ENCODE measurements around the gene ARID3B.

DNA sequence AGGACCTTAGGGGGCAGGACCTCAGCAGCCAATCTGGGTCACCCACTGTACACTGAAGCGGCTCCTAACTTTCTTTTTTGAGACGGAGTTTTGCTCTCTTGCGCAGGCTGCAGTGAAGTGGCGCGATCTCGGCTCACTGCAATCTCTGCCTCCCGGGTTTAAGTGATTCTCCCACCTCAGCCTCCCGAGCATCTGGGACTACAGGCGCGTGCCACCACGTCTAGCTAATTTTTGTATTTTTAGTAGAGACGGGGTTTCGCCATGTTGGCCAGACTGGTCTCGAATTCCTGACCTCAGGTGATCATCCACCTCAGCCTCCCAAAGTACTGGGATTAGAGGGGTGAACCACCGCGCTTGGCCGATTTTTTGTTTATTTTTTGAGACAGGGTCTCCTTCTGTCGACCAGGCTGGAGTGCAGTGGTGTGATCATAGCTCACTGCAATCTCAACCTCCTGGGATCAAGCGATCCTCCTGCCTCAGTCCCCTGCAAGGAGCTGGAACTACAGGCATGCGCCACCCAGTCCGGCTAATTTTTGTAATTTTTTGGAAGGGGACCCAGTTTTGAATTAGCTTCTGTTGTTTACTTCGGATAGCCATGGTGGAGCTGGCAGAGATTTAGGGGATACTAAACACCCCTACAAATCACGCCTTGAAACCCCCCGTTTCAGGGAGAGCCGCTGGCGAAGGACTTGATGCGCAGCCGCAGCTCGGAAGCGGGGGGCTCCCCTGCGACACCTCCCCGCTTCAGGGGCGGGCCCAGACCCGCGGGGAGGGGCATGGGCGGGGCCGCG lies 73.1 kb downstream of the ARID3B start:
- TF ChIP-seq POLR2A (IDR thresholded peaks at IDR 0.05) = no peak
- TF ChIP-seq, protein P1, sequence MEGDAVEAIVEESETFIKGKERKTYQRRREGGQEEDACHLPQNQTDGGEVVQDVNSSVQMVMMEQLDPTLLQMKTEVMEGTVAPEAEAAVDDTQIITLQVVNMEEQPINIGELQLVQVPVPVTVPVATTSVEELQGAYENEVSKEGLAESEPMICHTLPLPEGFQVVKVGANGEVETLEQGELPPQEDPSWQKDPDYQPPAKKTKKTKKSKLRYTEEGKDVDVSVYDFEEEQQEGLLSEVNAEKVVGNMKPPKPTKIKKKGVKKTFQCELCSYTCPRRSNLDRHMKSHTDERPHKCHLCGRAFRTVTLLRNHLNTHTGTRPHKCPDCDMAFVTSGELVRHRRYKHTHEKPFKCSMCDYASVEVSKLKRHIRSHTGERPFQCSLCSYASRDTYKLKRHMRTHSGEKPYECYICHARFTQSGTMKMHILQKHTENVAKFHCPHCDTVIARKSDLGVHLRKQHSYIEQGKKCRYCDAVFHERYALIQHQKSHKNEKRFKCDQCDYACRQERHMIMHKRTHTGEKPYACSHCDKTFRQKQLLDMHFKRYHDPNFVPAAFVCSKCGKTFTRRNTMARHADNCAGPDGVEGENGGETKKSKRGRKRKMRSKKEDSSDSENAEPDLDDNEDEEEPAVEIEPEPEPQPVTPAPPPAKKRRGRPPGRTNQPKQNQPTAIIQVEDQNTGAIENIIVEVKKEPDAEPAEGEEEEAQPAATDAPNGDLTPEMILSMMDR (IDR thresholded peaks at IDR 0.05) = no peak

All from testis (tissue), 2 donors.